Sigmoid colon (tissue), 7 donors: ENCODE data around the gene PCDHGA9. TPM values are rescaled to one million over a fixed set of nuclear protein-coding genes. Genes with fewer than 3 reads are reported as not detected.
"Not testable (repeated sequence)": the region's sequence is repeated elsewhere in the genome, so short reads cannot be mapped to it uniquely, and the experiment has no call there.

Experiments used
- DNase-seq: peaks from one replicate; pipeline ENCODE4 v3.0.0-alpha.2; 2019
- H3K27ac ChIP-seq, 4 donors: fragments of 200-600 bp; sonication (generic); one replicate each; pipeline ENCODE4 v1.5.1; 2016 to 2019; ENCODE audit warnings: mild to moderate bottlenecking in 1 of 4
- H3K27me3 ChIP-seq, 3 donors: fragments of 200-600 bp; sonication (generic); one replicate each; pipeline ENCODE4 v1.5.1; 2019; ENCODE audit warnings: mild to moderate bottlenecking in 1 of 3
- H3K36me3 ChIP-seq, 4 donors: fragments of 200-600 bp; sonication (generic); one replicate each; pipeline ENCODE4 v1.5.1; 2016 to 2019
- H3K4me1 ChIP-seq, 4 donors: fragments of 200-600 bp; sonication (generic); one replicate each; pipeline ENCODE4 v1.5.1; 2017 to 2019
- H3K4me3 ChIP-seq, 4 donors: fragments of 200-600 bp; sonication (generic); one replicate each; pipeline ENCODE4 v1.5.1; 2017 to 2019; ENCODE audit warnings: mild to moderate bottlenecking in 2 of 4, moderate library complexity in 1 of 4
- H3K9me3 ChIP-seq, 4 donors: fragments of 200-600 bp in 3 of 4; sonication (generic) in 3 of 4; one replicate each; pipeline versions ENCODE4 v1.5.1 to v1.6.1; 2013 to 2019
- CTCF ChIP-seq, 4 experiments: fragments of 450-650 bp in 3 of 4; fragments of 200-600 bp in 1 of 4; IDR thresholded peaks; one replicate each; pipeline ENCODE4 v1.5.1; 2016 to 2019; ENCODE audit warnings: antibody characterized with exemption in 4 of 4, mild to moderate bottlenecking in 3 of 4, moderate library complexity in 2 of 4
- EP300 ChIP-seq, 4 donors: sonication (generic); formaldehyde crosslinking; IDR thresholded peaks; one replicate each; pipeline ENCODE4 v1.6.1; 2017; ENCODE audit warnings: antibody characterized with exemption in 4 of 4
- POLR2A ChIP-seq, 2 donors: fragments of 450-650 bp; IDR thresholded peaks; one replicate each; pipeline ENCODE4 v1.6.1; 2016; ENCODE audit warnings: antibody characterized with exemption in 2 of 2, mild to moderate bottlenecking in 2 of 2, moderate library complexity in 2 of 2
- POLR2AphosphoS5 ChIP-seq, 4 donors: sonication (generic); formaldehyde crosslinking; IDR thresholded peaks; one replicate each; pipeline ENCODE4 v1.6.1; 2017; ENCODE audit warnings: antibody characterized with exemption in 4 of 4
- WGBS, 2 donors: extraction: QIAGEN DNeasy Blood & Tissue Kit; methylation state at CpG; one replicate each; pipeline ENCODE4 v1.1.7; 2013; 5-methylcytosine and 5-hydroxymethylcytosine counted together
- intact Hi-C: fragments of 100-400 bp; cut with DNase I; formaldehyde crosslinking; loops from one replicate; pipeline ENCODE4 v1.15.1; 2023
- polyA plus RNA-seq, 3 donors: library from polyadenylated mRNA; stranded (reverse); fragments of 200-250 nt; gene quantifications; one replicate each; pipeline ENCODE4 v1.2.3, GENCODE V29; 2013
- total RNA-seq, 4 donors: library from RNA; depleted of rRNA; stranded (reverse); fragments of >200 nt; gene quantifications; one replicate each; pipeline ENCODE4 v1.1.0, GENCODE V29; 2016
- donor health status: healthy with polysubstance abuse.
- donor health status: Bipolar disorder and iron deficiency.
- donor health status: healthy.

The PCDHGA9 gene
- total and polyA plus RNA-seq, 7 donors = 0.79 to 15.8 (median 10.4) TPM; not detected in 2

DNA sequence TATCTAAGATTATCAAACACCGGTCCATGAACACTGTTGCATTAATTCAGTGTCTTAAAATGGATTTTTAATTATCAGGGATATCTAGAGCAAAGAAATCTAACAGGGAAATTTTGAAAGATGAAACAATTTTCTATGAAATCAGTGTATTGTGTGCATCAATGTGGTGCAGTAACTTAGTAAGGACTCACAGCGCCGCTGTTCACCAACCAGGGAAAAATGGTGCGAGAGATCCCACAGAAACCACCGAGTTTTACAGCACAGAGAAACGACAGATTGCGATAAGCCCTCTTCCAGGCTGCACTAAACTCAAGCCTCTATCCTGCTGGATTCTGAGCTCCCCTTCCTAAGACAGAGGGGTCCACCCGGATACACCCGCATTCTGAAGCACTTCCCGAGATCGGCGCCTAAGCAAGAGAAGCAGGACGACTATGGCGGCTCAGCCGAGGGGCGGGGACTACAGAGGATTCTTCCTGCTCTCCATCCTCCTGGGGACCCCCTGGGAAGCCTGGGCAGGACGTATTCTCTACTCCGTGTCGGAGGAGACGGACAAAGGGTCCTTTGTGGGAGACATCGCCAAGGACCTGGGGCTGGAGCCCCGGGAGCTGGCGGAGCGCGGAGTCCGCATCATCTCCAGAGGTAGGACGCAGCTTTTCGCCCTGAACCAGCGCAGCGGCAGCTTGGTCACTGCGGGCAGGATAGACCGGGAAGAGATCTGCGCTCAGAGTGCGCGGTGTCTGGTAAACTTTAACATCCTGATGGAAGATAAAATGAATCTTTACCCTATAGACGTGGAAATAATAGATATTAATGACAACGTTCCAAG is 19.9 kb upstream of the PCDHGA9 start, which contains the start of gene PCDHGA7:
Gene PCDHGA7 (plus strand): TSS at position 274 of the 826 bp plus-strand sequence. CDS start 158 bp downstream, at position 432.
- TF ChIP-seq EP300 (IDR thresholded peaks at IDR 0.05) (no peak), CTCF (IDR thresholded peaks at IDR 0.05) (no peak), POLR2A (IDR thresholded peaks at IDR 0.05) (no peak), POLR2AphosphoS5 (IDR thresholded peaks at IDR 0.05) (no peak)
- 19 to 40% methylated on average over 37 of the region's 37 CpGs for WGBS, 2 donors
- peaks cover 0 to 6% (median 0%) of the 10 kb centered on the region in 4 donors for H3K36me3 ChIP-seq
- H3K27me3 ChIP-seq = peaks cover 0 to 9% (median 0%) of the 10 kb centered on the region in 3 donors
- H3K27ac ChIP-seq = no peak within 1 kb of the TSS
- H3K4me1 ChIP-seq = no peaks in the 10 kb centered on the region
- peaks cover 22 to 89% (median 66%) of the 10 kb centered on the region in 4 donors for H3K9me3 ChIP-seq
- intact Hi-C loops = no loop called here
- peak; percentile 30 for DNase-seq
- peak within 1 kb of the TSS in 1 of 4 donors; percentile 8 for H3K4me3 ChIP-seq

- no peak for DNase-seq
- WGBS, 2 donors = 43 to 60% methylated on average over 21 of the region's 21 CpGs
- TF ChIP-seq CTCF (IDR thresholded peaks at IDR 0.05) = no peak
- TF ChIP-seq EP300 (IDR thresholded peaks at IDR 0.05) = no peak
- no peak for TF ChIP-seq POLR2AphosphoS5 (IDR thresholded peaks at IDR 0.05)
- TF ChIP-seq POLR2A (IDR thresholded peaks at IDR 0.05) = no peak
- peaks cover 0 to 6% (median 0%) of the 10 kb centered on the region in 4 donors for H3K36me3 ChIP-seq
- H3K27ac ChIP-seq = no peak overlapping the region
- intact Hi-C loops = no loop called here
- no peak overlapping the region for H3K4me3 ChIP-seq
- peaks cover 0 to 9% (median 0%) of the 10 kb centered on the region in 3 donors for H3K27me3 ChIP-seq
- H3K4me1 ChIP-seq = no peaks in the 10 kb centered on the region
- H3K9me3 ChIP-seq = peaks cover 24 to 86% (median 63%) of the 10 kb centered on the region in 4 donors
Observed at GRCh38 chr5:141383345-141383744, 19.2 kb upstream of the PCDHGA9 start.

DNA sequence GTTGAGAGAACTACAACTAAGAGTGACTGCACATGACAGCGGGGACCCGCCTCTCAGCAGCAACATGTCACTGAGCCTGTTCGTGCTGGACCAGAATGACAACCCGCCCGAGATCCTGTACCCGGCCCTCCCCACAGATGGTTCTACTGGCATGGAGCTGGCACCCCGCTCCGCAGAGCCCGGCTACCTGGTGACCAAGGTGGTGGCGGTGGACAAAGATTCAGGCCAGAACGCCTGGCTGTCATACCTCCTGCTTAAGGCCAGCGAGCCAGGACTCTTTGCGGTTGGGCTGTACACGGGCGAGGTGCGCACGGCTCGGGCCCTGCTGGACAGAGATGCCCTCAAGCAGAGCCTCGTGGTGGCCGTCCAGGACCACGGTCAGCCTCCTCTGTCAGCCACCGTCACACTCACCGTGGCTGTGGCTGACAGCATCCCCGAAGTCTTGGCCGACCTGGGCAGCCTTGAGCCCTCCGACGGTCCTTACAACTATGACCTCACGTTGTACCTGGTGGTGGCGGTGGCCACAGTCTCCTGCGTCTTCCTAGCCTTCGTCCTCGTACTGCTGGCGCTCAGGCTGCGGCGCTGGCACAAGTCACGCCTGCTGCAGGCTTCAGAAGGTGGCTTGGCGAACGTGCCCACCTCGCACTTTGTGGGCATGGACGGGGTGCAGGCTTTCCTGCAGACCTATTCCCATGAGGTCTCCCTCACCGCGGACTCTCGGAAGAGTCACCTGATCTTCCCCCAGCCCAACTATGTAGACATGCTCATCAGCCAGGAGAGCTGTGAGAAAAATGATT is 17.9 kb upstream of the PCDHGA9 start:
- Histone ChIP-seq H3K4me1 (no peaks in the 10 kb centered on the region), H3K9me3 (peaks cover 37 to 89% (median 73%) of the 10 kb centered on the region in 4 donors), H3K27ac (no peak overlapping the region), H3K4me3 (no peak overlapping the region), H3K27me3 (peaks cover 0 to 9% (median 0%) of the 10 kb centered on the region in 3 donors), H3K36me3 (peaks cover 0 to 6% (median 0%) of the 10 kb centered on the region in 4 donors)
- WGBS, 2 donors = 58 to 71% methylated on average over 43 of the region's 43 CpGs
- intact Hi-C loops = no loop called here
- TF ChIP-seq POLR2AphosphoS5 (IDR thresholded peaks at IDR 0.05) = no peak
- no peak for TF ChIP-seq POLR2A (IDR thresholded peaks at IDR 0.05)
- TF ChIP-seq CTCF (IDR thresholded peaks at IDR 0.05) = no peak
- TF ChIP-seq EP300 (IDR thresholded peaks at IDR 0.05) = no peak
- DNase-seq = no peak

- H3K27me3 ChIP-seq, H3K27ac ChIP-seq, H3K36me3 ChIP-seq, DNase-seq, H3K4me3 ChIP-seq, intact Hi-C loops, H3K4me1 ChIP-seq: not testable (repeated sequence)
- TF ChIP-seq CTCF (IDR thresholded peaks at IDR 0.05) = peak in 1 of 4 experiments; percentile 13
- H3K9me3 ChIP-seq = peaks cover 39 to 95% (median 73%) of the 10 kb centered on the region in 4 donors
- WGBS, 2 donors = 17 to 42% methylated on average over 21 to 22 of the region's 40 CpGs
Observed at GRCh38 chr5:141387557-141388311, 14.8 kb upstream of the PCDHGA9 start, which contains the start of gene PCDHGB4. Gene PCDHGB4 (plus strand): TSS chr5:141387698. CDS start chr5:141387885, 187 bp downstream.
